Pancreas (tissue), 10 donors: ENCODE results near the gene MPC2. TPM values are rescaled to one million over a fixed set of nuclear protein-coding genes. Genes with fewer than 3 reads are reported as not detected.

Source experiments
- ATAC-seq, 4 donors: fragments of 200-7000 bp; cut with Tn5 transposase; one replicate each; pipeline versions ENCODE4 v1.8.0 to v1.9.1; 2020; ENCODE audit warnings: mild to moderate bottlenecking in 4 of 4, moderate library complexity in 4 of 4
- DNase-seq, 6 donors: peaks; one replicate each; pipeline ENCODE4 v3.0.0-alpha.2; 2020
- FAIRE-seq: peaks from 2 replicates; lab custom pipeline; 2012; peaks lifted over from hg19 to GRCh38; lab: Jason Lieb, UNC
- H3K27ac ChIP-seq, 4 donors: fragments of 200-600 bp; sonication (generic); 1 replicate in 3 of 4; 2 replicates in 1 of 4; pipeline versions ENCODE4 v1.5.0 to v1.8.0; 2020
- H3K27me3 ChIP-seq, 4 donors: fragments of 200-600 bp; one replicate each; pipeline ENCODE4 v1.8.0; 2021
- H3K36me3 ChIP-seq, 3 donors: fragments of 200-600 bp; sonication (generic) in 1 of 3; one replicate each; pipeline versions ENCODE4 v1.5.0 to v1.8.0; 2020 to 2021
- H3K4me1 ChIP-seq, 3 donors: fragments of 200-600 bp; one replicate each; pipeline ENCODE4 v1.8.0; 2021
- H3K4me3 ChIP-seq, 4 donors: fragments of 200-600 bp; sonication (generic) in 2 of 4; one replicate each; pipeline versions ENCODE4 v1.5.0 to v1.8.0; 2020 to 2021
- H3K9me3 ChIP-seq, 4 donors: fragments of 200-600 bp; one replicate each; pipeline ENCODE4 v1.8.0; 2021
- WGBS, 2 donors: extraction: QIAGEN DNeasy Blood & Tissue Kit; methylation state at CpG; one replicate each; pipeline ENCODE4 v1.1.7; 2013; 5-methylcytosine and 5-hydroxymethylcytosine counted together
- intact Hi-C, 3 donors: fragments of 100-400 bp; cut with DNase I; formaldehyde crosslinking; loops; one replicate each; pipeline versions ENCODE4 v1.11.1 to v1.14.2; 2022
- polyA plus RNA-seq, 2 donors: library from polyadenylated mRNA; stranded (reverse); fragments of 200-250 nt; gene quantifications; one replicate each; pipeline ENCODE4 v1.2.3, GENCODE V29; 2013
- total RNA-seq, 6 donors: library from RNA; stranded (reverse); fragmentation: NEBNext Ultra II Directional in 4 of 6; extraction: Animal tissue kit (Norgen Biotek cat#: 25700) in 4 of 6; gene quantifications; one replicate each; pipeline versions ENCODE4 v1.2.1 to v1.2.4, GENCODE V29; 2021 to 2023
- TF ChIP-seq, protein P1 (sequence below), 4 donors: fragments of 200-600 bp; sonication (generic) in 3 of 4; IDR thresholded peaks; one replicate each; pipeline versions ENCODE4 v1.5.0 to v1.8.0; 2021; ENCODE audit warnings: antibody characterized with exemption in 4 of 4
- donor health status: healthy with polysubstance abuse.
- donor health status: DM: no; HTN: no; CAD: no; lungs with moderate emphysema.
- donor health status: DM: no; HTN: no; CAD: no.
- donor health status: control.
- donor health status: control.
- donor health status: Bipolar disorder and iron deficiency.
- donor health status: DM: yes; HTN: yes; CAD: no.
- donor health status: DM: no; HTN: no; CAD: no.
- donor health status: DM: no; HTN: no; CAD: no.
- donor health status: DM: yes; HTN: yes; CAD: no.

MPC2 gene
- total and polyA plus RNA-seq, 8 donors = 25.5 to 72.5 (median 40.2) TPM

DNA sequence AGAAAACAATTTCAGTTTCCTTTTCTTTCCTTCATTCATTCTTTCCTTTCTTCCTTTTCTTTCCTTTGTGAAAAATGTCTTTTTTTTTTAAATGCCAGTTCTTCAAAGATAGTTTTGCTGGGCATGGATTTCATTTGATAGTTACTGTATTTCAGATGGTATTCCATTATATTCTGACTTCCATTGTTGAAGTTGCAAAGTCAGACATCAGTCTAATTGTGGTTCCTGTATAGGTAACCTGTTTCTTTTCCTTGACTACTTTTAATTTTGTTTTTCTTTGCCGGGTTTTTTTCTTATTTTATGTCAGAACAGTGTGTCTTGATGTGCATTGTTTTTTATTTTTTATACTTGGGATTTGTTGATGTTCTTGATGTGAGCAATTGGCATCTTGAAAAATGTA lies 40.4 kb upstream of the MPC2 start:
- Histone ChIP-seq H3K4me3 (no peak overlapping the region), H3K9me3 (no peaks in the 10 kb centered on the region), H3K27ac (no peak overlapping the region), H3K4me1 (no peaks in the 10 kb centered on the region), H3K36me3 (peaks cover 0 to 10% (median 2%) of the 10 kb centered on the region in 3 donors), H3K27me3 (no peaks in the 10 kb centered on the region)
- TF ChIP-seq, protein P1, sequence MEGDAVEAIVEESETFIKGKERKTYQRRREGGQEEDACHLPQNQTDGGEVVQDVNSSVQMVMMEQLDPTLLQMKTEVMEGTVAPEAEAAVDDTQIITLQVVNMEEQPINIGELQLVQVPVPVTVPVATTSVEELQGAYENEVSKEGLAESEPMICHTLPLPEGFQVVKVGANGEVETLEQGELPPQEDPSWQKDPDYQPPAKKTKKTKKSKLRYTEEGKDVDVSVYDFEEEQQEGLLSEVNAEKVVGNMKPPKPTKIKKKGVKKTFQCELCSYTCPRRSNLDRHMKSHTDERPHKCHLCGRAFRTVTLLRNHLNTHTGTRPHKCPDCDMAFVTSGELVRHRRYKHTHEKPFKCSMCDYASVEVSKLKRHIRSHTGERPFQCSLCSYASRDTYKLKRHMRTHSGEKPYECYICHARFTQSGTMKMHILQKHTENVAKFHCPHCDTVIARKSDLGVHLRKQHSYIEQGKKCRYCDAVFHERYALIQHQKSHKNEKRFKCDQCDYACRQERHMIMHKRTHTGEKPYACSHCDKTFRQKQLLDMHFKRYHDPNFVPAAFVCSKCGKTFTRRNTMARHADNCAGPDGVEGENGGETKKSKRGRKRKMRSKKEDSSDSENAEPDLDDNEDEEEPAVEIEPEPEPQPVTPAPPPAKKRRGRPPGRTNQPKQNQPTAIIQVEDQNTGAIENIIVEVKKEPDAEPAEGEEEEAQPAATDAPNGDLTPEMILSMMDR (IDR thresholded peaks at IDR 0.05) = no peak
- no peak for FAIRE-seq
- WGBS, 2 donors = 92 to 97% methylated on average over 1 of the region's 1 CpG
- DNase-seq = no peak
- no peak for ATAC-seq
- intact Hi-C loops = no loop called here

DNA sequence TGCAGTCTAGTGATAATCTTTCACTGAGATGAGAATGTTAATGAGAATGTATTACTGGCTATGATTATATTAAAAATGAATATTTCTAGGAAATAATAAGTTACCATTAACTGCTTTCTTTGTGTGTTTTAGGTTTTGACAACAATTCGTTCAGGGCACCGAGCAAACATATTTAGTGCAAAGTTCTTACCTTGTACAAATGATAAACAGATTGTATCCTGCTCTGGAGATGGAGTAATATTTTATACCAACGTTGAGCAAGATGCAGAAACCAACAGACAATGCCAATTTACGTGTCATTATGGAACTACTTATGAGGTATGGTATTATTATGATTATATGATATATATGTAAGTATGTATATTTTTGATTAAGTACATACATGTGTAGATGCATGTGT lies 37.8 kb upstream of the MPC2 start:
- no peak overlapping the region for H3K4me3 ChIP-seq
- no peak for FAIRE-seq
- no peaks in the 10 kb centered on the region for H3K4me1 ChIP-seq
- no peaks in the 10 kb centered on the region for H3K27me3 ChIP-seq
- intact Hi-C loops = no loop called here
- WGBS, 2 donors = 50 to 53% methylated on average over 4 of the region's 4 CpGs
- TF ChIP-seq, protein P1 (IDR thresholded peaks at IDR 0.05) = no peak
- peaks cover 0 to 10% (median 2%) of the 10 kb centered on the region in 3 donors for H3K36me3 ChIP-seq
- no peak for ATAC-seq
- H3K27ac ChIP-seq = no peak overlapping the region
- H3K9me3 ChIP-seq = no peaks in the 10 kb centered on the region
- no peak for DNase-seq

DNA sequence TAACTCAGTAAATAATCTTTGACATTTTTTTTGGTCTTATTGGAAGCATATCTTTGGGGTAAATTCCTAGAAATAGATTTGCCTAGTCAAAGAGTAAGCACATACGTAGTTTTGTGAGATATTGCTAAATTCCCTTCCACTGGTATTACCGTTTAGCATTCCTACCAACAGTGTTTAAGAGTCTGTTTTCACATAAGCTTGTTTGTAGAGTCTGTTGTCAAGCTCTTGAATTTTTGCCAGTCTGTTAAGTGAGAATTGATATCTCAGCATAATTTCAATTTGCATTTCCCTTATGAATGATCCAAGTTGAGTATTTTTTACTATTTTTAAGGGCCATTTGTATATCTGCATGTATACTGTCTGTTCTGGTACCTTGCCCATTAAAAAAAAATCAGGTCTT lies 37.0 kb upstream of the MPC2 start:
- no peak overlapping the region for H3K27ac ChIP-seq
- no peaks in the 10 kb centered on the region for H3K9me3 ChIP-seq
- 47 to 51% methylated on average over 2 of the region's 2 CpGs for WGBS, 2 donors
- no peak overlapping the region for H3K4me3 ChIP-seq
- TF ChIP-seq, protein P1 (IDR thresholded peaks at IDR 0.05) = no peak
- ATAC-seq (no peak), DNase-seq (no peak), FAIRE-seq (no peak)
- no peaks in the 10 kb centered on the region for H3K27me3 ChIP-seq
- intact Hi-C loops = no loop called here
- peaks cover 0 to 10% (median 2%) of the 10 kb centered on the region in 3 donors for H3K36me3 ChIP-seq
- H3K4me1 ChIP-seq = no peaks in the 10 kb centered on the region

DNA sequence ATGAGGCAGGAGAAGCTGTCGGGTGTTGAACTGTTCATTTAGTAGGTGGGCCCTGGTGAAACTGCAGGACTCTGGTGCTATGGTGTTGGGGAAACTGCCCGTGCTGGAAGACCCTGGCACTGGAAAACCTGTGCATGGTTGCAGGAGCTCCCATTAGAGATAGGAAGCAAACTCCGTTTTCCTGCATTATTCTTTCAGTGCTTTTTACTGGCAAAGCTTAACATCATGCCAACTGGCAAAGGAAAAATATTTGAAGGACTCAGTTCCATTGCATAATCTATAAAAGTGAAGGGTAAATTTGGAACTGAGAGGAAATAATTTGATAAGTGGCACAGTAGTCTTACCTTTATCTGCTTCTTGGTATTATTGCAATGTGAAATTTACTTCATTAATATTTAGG lies 31.7 kb upstream of the MPC2 start:
- Histone ChIP-seq H3K4me1 (peaks cover 0 to 5% (median 0%) of the 10 kb centered on the region in 3 donors), H3K27me3 (no peaks in the 10 kb centered on the region), H3K27ac (no peak overlapping the region), H3K4me3 (no peak overlapping the region), H3K9me3 (no peaks in the 10 kb centered on the region), H3K36me3 (no peaks in the 10 kb centered on the region)
- FAIRE-seq = no peak
- intact Hi-C loops = no loop called here
- ATAC-seq = no peak
- no peak for DNase-seq
- 61 to 69% methylated on average over 3 of the region's 3 CpGs for WGBS, 2 donors
- TF ChIP-seq, protein P1 (IDR thresholded peaks at IDR 0.05) = no peak

DNA sequence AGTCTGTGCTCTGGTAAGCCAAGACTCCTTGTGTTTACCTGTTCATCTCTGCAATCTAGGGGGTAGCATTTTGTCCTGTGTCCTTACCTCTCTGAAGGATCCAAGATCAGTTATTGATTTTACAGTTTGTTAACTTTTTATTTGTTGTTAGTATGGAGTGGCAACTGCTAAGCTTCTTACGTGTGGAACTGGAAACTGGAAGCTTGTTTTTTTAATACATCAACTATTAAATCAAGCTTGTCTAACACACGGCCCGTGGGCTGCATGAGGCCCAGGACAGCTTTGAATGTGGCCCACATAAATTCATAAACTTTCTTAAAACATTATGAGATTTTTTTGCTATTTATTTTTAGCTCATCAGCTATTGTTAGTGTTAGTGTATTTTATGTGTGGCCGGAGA lies 29.2 kb upstream of the MPC2 start:
- TF ChIP-seq, protein P1 (IDR thresholded peaks at IDR 0.05) = no peak
- Histone ChIP-seq H3K27me3 (no peaks in the 10 kb centered on the region), H3K36me3 (no peaks in the 10 kb centered on the region), H3K27ac (no peak overlapping the region), H3K4me3 (no peak overlapping the region), H3K4me1 (peaks cover 0 to 5% (median 0%) of the 10 kb centered on the region in 3 donors), H3K9me3 (no peaks in the 10 kb centered on the region)
- no peak for FAIRE-seq
- intact Hi-C loops = no loop called here
- 31 to 35% methylated on average over 4 of the region's 4 CpGs for WGBS, 2 donors
- DNase-seq = no peak
- ATAC-seq = peak in 1 of 4 donors; percentile 34
